NCI-H2107 treated with DMSO at 0.1 percent for 48 hours (cell line): ENCODE results near the gene TIMP3.
A peak's percentile ranks its signal among the peaks of the same experiment; 100 is the strongest.
"Not testable (repeated sequence)": the region's sequence is repeated elsewhere in the genome, so short reads cannot be mapped to it uniquely, and the experiment has no call there.

Source experiments
- DNase-seq: peaks from one replicate; lab custom pipeline; 2025; ENCODE audit not compliant: unreplicated experiment; lab: John Stamatoyannopoulos, UW

Gene TIMP3

DNA sequence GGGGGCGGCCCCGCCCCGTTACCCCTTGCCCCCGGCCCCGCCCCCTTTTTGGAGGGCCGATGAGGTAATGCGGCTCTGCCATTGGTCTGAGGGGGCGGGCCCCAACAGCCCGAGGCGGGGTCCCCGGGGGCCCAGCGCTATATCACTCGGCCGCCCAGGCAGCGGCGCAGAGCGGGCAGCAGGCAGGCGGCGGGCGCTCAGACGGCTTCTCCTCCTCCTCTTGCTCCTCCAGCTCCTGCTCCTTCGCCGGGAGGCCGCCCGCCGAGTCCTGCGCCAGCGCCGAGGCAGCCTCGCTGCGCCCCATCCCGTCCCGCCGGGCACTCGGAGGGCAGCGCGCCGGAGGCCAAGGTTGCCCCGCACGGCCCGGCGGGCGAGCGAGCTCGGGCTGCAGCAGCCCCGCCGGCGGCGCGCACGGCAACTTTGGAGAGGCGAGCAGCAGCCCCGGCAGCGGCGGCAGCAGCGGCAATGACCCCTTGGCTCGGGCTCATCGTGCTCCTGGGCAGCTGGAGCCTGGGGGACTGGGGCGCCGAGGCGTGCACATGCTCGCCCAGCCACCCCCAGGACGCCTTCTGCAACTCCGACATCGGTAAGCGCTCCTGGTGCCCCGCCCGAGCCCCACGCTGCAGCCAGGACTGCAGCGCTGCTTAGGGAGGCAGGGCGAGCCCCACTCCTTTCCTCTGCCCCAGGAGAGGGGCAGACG is at the start of gene TIMP3:
Gene TIMP3, plus strand, starts transcription at position 169 of the 700 bp plus-strand sequence. Its CDS starts 297 bp downstream, at position 466.
- no peak for DNase-seq

GRCh38 chr22:32752326-32752725 is 49.2 kb upstream of the TIMP3 start:
- DNase-seq, result no peak

DNA sequence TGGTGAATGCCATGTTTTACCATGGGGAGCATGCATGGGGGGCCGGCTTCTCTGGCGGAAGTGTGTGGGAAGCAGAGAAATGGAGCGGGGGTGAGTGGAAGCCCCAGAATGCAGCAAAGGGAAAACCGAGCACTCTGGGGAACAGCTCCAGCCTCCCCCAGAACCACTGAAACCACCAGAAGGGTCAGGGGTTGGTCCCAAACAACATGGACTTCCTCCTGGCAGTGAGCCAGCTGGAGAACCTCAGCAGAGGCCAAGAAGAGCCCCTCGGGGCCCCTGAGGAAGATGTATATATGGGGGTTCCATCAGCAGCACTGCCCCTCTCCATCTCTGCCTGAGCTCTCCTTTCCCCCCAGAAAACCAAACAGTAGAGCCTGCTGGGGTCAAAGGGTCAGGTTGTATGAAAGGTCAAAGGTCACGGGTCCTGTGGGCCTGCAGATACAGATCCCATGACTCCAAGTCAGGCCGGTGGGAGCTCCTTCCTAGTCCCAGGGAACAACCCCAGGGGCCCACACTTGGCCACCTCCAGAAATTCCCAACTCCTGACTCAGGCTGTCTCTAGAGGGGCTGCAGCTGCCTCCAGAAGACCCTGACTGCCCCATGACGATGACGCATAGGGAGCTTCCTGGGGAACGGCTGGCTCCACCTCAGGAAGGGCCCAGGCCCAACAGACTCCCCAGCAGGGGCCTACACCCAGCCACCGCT is 48.5 kb upstream of the TIMP3 start:
- DNase-seq, result no peak

GRCh38 chr22:32753591-32753990 is 47.9 kb upstream of the TIMP3 start:
- no peak for DNase-seq

GRCh38 chr22:32754413-32755041 is 47.0 kb upstream of the TIMP3 start:
- no peak for DNase-seq

GRCh38 chr22:32757086-32757762 is 44.3 kb upstream of the TIMP3 start:
- DNase-seq, result not testable (repeated sequence)

DNA sequence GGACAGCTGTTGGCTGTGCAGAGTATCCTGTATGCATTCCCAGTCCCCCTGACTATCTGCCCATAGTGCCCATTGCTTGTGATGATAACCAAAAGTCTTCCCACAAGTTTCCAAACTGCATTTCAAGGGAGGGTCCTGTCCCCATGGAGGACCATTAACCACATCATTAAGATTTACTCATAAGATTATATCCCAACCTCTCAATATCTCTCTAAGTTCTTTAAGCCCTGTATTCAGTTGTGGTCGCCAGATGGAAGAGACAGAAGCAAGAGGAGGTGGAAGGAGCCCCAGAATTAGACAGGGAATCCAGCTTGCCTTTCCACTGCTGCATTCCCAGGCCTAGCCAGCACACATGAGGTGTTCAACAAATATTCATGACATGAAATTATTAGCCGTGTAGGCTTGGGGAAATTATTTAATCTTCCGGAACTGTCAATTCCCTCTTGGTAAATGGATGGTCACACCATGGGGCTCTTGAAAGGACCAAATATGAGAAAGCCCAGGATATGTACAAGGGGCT is 42.6 kb upstream of the TIMP3 start:
- DNase-seq, result no peak

DNA sequence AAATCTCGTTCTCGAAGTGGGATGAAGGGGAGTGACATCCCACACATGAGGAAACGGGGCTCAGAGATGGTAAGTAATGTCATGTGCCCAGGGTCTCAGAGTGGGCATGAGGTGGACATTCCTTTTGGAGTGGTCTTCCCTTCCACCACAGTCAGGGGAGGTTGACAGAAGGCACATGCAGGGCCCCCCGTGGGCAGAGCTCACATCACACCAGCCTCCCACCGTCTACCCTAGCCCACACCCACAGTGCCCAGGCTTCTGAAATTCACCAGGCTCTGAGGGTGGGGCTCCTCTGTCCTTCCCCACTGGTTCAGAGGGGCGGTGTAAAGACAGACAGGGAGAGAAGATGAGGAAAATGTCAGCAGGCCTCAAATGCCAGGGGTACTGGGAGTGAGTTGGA is 41.1 kb upstream of the TIMP3 start:
- no peak for DNase-seq

DNA sequence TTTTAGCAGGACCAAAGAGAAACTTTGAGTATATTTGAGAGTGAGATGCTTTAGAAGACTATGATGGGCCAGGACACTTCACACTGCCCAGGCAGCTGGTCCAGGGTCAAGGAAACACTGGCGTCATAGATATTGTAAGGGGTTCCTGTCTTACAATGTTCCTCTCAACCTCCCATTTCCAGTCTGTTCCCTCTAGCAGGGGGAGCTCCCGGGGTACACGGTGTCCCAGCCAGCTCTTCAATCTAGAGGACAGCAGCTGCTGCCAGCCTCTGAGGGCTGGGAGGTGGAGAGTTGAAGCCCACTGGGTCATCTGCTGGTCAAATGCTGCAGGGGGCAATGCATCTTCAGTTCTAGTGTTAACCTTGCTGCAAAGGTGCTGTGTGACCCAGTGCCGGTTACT is 40.7 kb upstream of the TIMP3 start:
- DNase-seq, result no peak

DNA sequence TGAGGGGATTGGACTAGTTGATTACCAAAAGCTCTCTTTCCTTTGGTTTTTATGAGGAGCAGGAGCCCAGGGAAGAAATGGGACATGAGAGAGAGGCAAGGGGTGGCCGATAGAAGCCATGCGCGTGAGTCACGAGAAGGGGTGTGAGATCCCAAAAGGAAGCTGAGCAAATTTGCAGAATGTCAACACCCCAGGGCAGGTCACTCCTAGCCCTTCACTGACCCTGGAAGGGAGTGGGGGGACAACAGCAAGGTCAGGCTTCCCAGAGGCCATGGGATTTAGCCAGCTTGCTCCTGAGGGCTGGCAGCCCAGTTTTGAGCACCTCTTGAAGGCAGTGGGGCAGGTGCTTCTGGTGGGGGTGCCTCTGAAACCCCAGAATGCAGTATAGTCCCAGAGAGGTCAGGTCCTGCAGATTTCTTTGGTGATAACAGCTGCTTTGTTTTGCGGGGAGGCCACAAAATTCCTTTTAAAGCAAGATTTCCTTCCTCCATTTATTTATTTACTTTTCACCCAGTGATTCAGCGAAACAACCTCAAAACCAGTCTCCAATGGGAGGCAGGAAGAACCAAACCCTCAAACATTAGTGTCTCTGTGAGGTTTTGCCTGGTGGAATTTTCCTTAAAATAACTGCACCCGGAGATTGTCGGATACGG is 40.1 kb upstream of the TIMP3 start:
- no peak for DNase-seq

GRCh38 chr22:32764330-32765131 is 37.0 kb upstream of the TIMP3 start:
- DNase-seq, result no peak

- no peak for DNase-seq
These were observed 36.3 kb upstream of the TIMP3 start for GRCh38 chr22:32765132-32765618.

DNA sequence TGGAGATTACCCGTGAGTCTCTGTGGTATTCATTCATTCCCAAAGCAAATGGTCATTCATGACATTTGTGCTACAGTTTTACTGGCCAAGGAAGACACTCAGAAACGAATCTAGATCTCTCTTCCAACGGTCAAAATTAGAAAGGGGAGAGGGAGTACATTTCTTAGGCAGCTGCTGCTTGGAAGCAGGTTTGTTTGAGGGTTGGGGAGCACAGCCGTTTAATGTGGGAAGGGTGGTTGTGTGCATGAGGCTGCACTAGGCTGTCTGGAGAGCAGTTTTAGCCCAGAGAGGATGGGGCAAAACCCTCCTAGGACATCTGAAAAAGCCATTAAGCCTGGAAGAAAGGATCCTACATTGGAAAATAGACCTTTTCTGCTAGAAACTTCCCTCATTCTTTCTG is 29.7 kb upstream of the TIMP3 start:
- no peak for DNase-seq

DNA sequence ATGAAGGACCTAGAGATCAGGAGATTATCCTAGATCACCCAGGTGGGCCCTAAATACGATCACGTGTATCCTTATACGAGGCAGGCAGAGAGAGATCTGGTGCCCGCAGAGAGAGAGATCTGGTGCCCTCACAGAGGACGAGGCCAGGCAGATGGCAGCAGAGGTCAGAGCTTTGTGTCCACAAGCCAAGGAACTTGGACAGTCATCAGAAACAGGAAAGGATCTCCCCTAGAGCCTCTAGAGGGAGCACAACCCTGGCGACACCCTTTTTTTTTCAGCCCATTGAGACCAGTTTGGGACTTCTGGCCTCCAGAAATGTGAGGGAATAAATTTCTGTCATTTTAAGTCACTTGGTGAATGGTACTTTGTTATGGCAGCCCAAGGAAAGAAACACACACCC is 25.5 kb upstream of the TIMP3 start:
- no peak for DNase-seq

GRCh38 chr22:32776397-32776796 is 25.1 kb upstream of the TIMP3 start:
- DNase-seq, result no peak

GRCh38 chr22:32776802-32777201 is 24.7 kb upstream of the TIMP3 start:
- peak; percentile 26 for DNase-seq

GRCh38 chr22:32777987-32778386 is 23.5 kb upstream of the TIMP3 start:
- DNase-seq, result peak; percentile 6

GRCh38 chr22:32780726-32781310 is 20.7 kb upstream of the TIMP3 start:
- no peak for DNase-seq

- DNase-seq, result no peak
These were observed 19.8 kb upstream of the TIMP3 start for GRCh38 chr22:32781695-32782094.
